HEK293 (cell line): ENCODE results near the gene GALNT11.

Source experiments
- CTCF ChIA-PET: fragments of 350-600 bp; formaldehyde crosslinking; extraction: SDS; loops from one replicate; lab custom pipeline; 2021; ENCODE audit warnings: antibody characterized with exemption; lab: Yijun Ruan, JAX
- POLR2A ChIA-PET: fragments of 300-600 bp; formaldehyde crosslinking; extraction: SDS; loops from one replicate; lab custom pipeline; 2020; ENCODE audit warnings: antibody characterized with exemption, inconsistent platforms; lab: Yijun Ruan, JAX
- H3K27ac ChIP-seq: fragments of 200-500 bp; sonication (Bioruptor generic); 2 replicates; pipeline ENCODE4 v1.5.1; 2014; ENCODE audit warnings: low read depth, low read length, control low read depth, inconsistent platforms; ENCODE audit errors: extremely low read depth
- H3K36me3 ChIP-seq, 2 experiments: fragments of 200-500 bp in 1 of 2; sonication (Bioruptor generic) in 1 of 2; 1 replicate in 1 of 2; 2 replicates in 1 of 2; pipeline ENCODE4 v1.5.1; 2014 to 2017; ENCODE audit warnings: inconsistent platforms in 2 of 2, low read length in 2 of 2; ENCODE audit not compliant: control insufficient read depth in 2 of 2, insufficient read depth in 1 of 2
- H3K4me1 ChIP-seq: fragments of 200-500 bp; sonication (Bioruptor generic); 2 replicates; pipeline ENCODE4 v1.5.1; 2014; ENCODE audit warnings: mild to moderate bottlenecking, low read length, inconsistent platforms; ENCODE audit not compliant: control insufficient read depth, insufficient read depth
- H3K4me3 ChIP-seq: 2 replicates; pipeline ENCODE4 v1.5.1; 2011; ENCODE audit warnings: low read depth, mild to moderate bottlenecking, control low read depth, low read length, moderate library complexity
- H3K9me3 ChIP-seq: fragments of 200-500 bp; sonication (Bioruptor generic); 2 replicates; pipeline ENCODE4 v1.5.1; 2014; ENCODE audit warnings: low read depth, low read length, inconsistent platforms; ENCODE audit not compliant: control insufficient read depth, insufficient read depth
- GFI1B ChIP-seq: fragments of 450-650 bp; formaldehyde crosslinking; IDR thresholded peaks from 2 replicates; pipeline ENCODE4 v1.5.1; 2016; ENCODE audit warnings: missing biosample characterization, missing genetic modification characterization
- GLIS2 ChIP-seq: fragments of 450-650 bp; formaldehyde crosslinking; IDR thresholded peaks from 2 replicates; pipeline ENCODE4 v1.5.1; 2016; ENCODE audit warnings: missing biosample characterization, missing genetic modification characterization
- KLF7 ChIP-seq: fragments of 450-650 bp; formaldehyde crosslinking; IDR thresholded peaks from 2 replicates; pipeline ENCODE4 v1.5.1; 2016; ENCODE audit warnings: missing biosample characterization, missing genetic modification characterization, borderline replicate concordance
- KLF8 ChIP-seq: fragments of 450-650 bp; formaldehyde crosslinking; IDR thresholded peaks from 2 replicates; pipeline ENCODE4 v1.5.1; 2016; ENCODE audit warnings: missing biosample characterization, missing genetic modification characterization
- ZFP3 ChIP-seq: fragments of 450-650 bp; formaldehyde crosslinking; IDR thresholded peaks from 2 replicates; pipeline ENCODE4 v1.5.1; 2016; ENCODE audit warnings: low read depth, missing biosample characterization, missing genetic modification characterization
- ZNF114 ChIP-seq: fragments of 450-650 bp; formaldehyde crosslinking; IDR thresholded peaks from 2 replicates; pipeline ENCODE4 v1.5.0; 2017; ENCODE audit warnings: missing biosample characterization, missing genetic modification characterization
- ZNF157 ChIP-seq: fragments of 450-650 bp; formaldehyde crosslinking; IDR thresholded peaks from 2 replicates; pipeline ENCODE4 v1.5.1; 2016; ENCODE audit warnings: missing biosample characterization, missing genetic modification characterization
- ZNF350 ChIP-seq: fragments of 450-650 bp; formaldehyde crosslinking; IDR thresholded peaks from 2 replicates; pipeline ENCODE4 v1.5.0; 2017; ENCODE audit warnings: missing biosample characterization, mild to moderate bottlenecking, missing genetic modification characterization
- ZNF548 ChIP-seq: fragments of 450-650 bp; formaldehyde crosslinking; IDR thresholded peaks from 2 replicates; pipeline ENCODE4 v1.5.1; 2016; ENCODE audit warnings: missing biosample characterization, missing genetic modification characterization
- ZNF571 ChIP-seq: fragments of 450-650 bp; formaldehyde crosslinking; IDR thresholded peaks from 2 replicates; pipeline ENCODE4 v1.5.0; 2017; ENCODE audit warnings: missing biosample characterization, missing genetic modification characterization
- ZNF585B ChIP-seq: fragments of 450-650 bp; formaldehyde crosslinking; IDR thresholded peaks from 2 replicates; pipeline ENCODE4 v1.5.1; 2016; ENCODE audit warnings: missing biosample characterization, missing genetic modification characterization
- ZNF596 ChIP-seq: fragments of 450-650 bp; IDR thresholded peaks from 2 replicates; pipeline ENCODE4 v1.5.0; 2018; ENCODE audit warnings: missing biosample characterization, mild to moderate bottlenecking, missing genetic modification characterization, moderate library complexity
- ZNF658 ChIP-seq: fragments of 450-650 bp; formaldehyde crosslinking; IDR thresholded peaks from 2 replicates; pipeline ENCODE4; 2016; ENCODE audit warnings: missing biosample characterization, missing genetic modification characterization
- ZSCAN23 ChIP-seq: fragments of 450-650 bp; formaldehyde crosslinking; IDR thresholded peaks from 2 replicates; pipeline ENCODE4 v1.5.1; 2016; ENCODE audit warnings: missing biosample characterization, missing genetic modification characterization
- TF ChIP-seq, protein P1 (sequence below): fragments of 450-650 bp; formaldehyde crosslinking; IDR thresholded peaks from 2 replicates; pipeline ENCODE4 v1.5.1; 2017; ENCODE audit warnings: missing biosample characterization, missing genetic modification characterization
- TF ChIP-seq, protein P2 (sequence below): fragments of 450-650 bp; formaldehyde crosslinking; IDR thresholded peaks from 2 replicates; pipeline ENCODE4 v1.5.1; 2017; ENCODE audit warnings: missing biosample characterization, missing genetic modification characterization
- TF ChIP-seq, protein P3 (sequence below): fragments of 450-650 bp; formaldehyde crosslinking; IDR thresholded peaks from 2 replicates; pipeline ENCODE4 v1.5.1; 2017; ENCODE audit warnings: missing biosample characterization, mild to moderate bottlenecking, missing genetic modification characterization, moderate library complexity
- TF ChIP-seq, protein P4 (sequence below): fragments of 450-650 bp; formaldehyde crosslinking; IDR thresholded peaks from 2 replicates; pipeline ENCODE4 v1.5.1; 2016; ENCODE audit warnings: missing biosample characterization, missing genetic modification characterization
- TF ChIP-seq, protein P5 (sequence below): fragments of 450-650 bp; formaldehyde crosslinking; IDR thresholded peaks from 2 replicates; pipeline ENCODE4 v1.5.1; 2016; ENCODE audit warnings: missing biosample characterization, missing genetic modification characterization
- TF ChIP-seq, protein P6 (sequence below): fragments of 450-650 bp; formaldehyde crosslinking; IDR thresholded peaks from 2 replicates; pipeline ENCODE4 v1.5.1; 2016; ENCODE audit warnings: missing biosample characterization, missing genetic modification characterization, borderline replicate concordance
- TF ChIP-seq, protein P7 (sequence below): fragments of 450-650 bp; formaldehyde crosslinking; IDR thresholded peaks from 2 replicates; pipeline ENCODE4 v1.5.1; 2016; ENCODE audit warnings: missing biosample characterization, missing genetic modification characterization

GALNT11 gene

DNA sequence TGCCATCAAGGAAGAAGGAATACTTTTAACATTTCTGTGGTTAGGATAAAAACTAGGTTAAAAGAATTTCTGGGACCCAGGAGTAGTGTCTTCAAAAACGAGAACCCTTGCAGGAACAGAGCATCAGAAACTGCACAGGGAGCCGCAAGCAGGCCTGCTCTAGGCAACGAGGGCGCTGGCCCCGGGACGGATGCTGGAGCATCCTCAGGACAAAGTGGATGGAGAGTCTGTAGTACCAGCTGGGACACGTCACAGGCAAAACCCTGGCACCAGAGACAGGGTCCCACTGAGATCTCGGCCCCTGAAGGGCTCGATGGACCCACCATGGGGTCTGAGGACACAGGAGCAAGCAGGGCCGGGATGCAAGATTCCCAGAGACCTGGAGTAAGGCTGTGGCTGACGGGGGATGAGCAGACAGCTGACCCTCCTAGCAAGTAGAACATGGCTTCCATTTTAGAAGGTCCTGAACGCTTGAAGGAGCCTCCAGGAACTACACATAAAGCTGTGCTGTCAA lies 106.6 kb downstream of the GALNT11 start (continued):
- TF ChIP-seq ZSCAN23 (tag by site-specific recombination) (no peak), KLF8 (tag by site-specific recombination) (no peak), ZNF571 (tag by site-specific recombination) (no peak), ZNF596 (no peak)
- TF ChIP-seq, protein P1, sequence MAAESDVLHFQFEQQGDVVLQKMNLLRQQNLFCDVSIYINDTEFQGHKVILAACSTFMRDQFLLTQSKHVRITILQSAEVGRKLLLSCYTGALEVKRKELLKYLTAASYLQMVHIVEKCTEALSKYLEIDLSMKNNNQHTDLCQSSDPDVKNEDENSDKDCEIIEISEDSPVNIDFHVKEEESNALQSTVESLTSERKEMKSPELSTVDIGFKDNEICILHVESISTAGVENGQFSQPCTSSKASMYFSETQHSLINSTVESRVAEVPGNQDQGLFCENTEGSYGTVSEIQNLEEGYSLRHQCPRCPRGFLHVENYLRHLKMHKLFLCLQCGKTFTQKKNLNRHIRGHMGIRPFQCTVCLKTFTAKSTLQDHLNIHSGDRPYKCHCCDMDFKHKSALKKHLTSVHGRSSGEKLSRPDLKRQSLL (tag by site-specific recombination), result no peak

DNA sequence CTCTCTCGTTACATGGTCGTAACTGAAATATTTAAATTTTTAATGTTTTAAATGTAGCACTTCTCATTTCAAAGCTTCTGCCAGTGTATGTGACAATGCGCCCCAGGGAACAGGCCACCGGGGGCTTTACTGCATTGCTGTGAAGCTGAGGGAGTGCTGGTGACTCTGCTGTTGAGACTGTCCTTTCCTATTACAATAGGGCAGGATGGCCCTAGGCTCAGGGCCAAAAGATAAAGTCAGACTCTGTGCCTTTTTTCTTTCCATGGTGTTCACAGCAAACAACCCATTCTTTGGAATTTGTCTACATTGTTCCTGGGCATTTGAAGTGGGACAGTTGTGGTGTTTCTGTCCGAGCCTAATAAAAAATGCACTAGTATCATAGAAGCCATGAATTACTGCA lies 107.3 kb downstream of the GALNT11 start:
- peaks cover 3 to 75% of the 10 kb centered on the region in 2 experiments; a peak in 1 of 3 replicates for H3K36me3 ChIP-seq
- H3K9me3 ChIP-seq, result no peaks in the 10 kb centered on the region
- H3K4me3 ChIP-seq, result no peak overlapping the region
- no peaks in the 10 kb centered on the region for H3K4me1 ChIP-seq
- CTCF ChIA-PET, result no interaction called here
- POLR2A ChIA-PET, result interaction anchor here (0.6 kb wide), 1 partner anchor 57 kb away, joined by 3 read pairs; no protein-coding TSS in a partner anchor
- H3K27ac ChIP-seq, result no peak overlapping the region
- TF ChIP-seq GFI1B (tag by site-specific recombination) (no peak), GLIS2 (no peak), ZNF157 (tag by site-specific recombination) (no peak), KLF7 (no peak), ZFP3 (tag by site-specific recombination) (no peak), ZNF658 (tag by site-specific recombination) (no peak), ZNF350 (tag by site-specific recombination) (no peak), ZNF114 (no peak), ZNF548 (tag by site-specific recombination) (no peak), ZNF571 (tag by site-specific recombination) (no peak), ZNF585B (tag by site-specific recombination) (no peak)
- TF ChIP-seq, protein P2, sequence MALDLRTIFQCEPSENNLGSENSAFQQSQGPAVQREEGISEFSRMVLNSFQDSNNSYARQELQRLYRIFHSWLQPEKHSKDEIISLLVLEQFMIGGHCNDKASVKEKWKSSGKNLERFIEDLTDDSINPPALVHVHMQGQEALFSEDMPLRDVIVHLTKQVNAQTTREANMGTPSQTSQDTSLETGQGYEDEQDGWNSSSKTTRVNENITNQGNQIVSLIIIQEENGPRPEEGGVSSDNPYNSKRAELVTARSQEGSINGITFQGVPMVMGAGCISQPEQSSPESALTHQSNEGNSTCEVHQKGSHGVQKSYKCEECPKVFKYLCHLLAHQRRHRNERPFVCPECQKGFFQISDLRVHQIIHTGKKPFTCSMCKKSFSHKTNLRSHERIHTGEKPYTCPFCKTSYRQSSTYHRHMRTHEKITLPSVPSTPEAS (tag by site-specific recombination), result no peak
- TF ChIP-seq, protein P3, sequence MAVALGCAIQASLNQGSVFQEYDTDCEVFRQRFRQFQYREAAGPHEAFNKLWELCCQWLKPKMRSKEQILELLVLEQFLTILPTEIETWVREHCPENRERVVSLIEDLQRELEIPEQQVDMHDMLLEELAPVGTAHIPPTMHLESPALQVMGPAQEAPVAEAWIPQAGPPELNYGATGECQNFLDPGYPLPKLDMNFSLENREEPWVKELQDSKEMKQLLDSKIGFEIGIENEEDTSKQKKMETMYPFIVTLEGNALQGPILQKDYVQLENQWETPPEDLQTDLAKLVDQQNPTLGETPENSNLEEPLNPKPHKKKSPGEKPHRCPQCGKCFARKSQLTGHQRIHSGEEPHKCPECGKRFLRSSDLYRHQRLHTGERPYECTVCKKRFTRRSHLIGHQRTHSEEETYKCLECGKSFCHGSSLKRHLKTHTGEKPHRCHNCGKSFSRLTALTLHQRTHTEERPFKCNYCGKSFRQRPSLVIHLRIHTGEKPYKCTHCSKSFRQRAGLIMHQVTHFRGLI, result no peak
- TF ChIP-seq, protein P4, sequence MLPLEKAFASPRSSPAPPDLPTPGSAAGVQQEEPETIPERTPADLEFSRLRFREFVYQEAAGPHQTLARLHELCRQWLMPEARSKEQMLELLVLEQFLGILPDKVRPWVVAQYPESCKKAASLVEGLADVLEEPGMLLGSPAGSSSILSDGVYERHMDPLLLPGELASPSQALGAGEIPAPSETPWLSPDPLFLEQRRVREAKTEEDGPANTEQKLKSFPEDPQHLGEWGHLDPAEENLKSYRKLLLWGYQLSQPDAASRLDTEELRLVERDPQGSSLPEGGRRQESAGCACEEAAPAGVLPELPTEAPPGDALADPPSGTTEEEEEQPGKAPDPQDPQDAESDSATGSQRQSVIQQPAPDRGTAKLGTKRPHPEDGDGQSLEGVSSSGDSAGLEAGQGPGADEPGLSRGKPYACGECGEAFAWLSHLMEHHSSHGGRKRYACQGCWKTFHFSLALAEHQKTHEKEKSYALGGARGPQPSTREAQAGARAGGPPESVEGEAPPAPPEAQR, result no peak
- TF ChIP-seq, protein P5, sequence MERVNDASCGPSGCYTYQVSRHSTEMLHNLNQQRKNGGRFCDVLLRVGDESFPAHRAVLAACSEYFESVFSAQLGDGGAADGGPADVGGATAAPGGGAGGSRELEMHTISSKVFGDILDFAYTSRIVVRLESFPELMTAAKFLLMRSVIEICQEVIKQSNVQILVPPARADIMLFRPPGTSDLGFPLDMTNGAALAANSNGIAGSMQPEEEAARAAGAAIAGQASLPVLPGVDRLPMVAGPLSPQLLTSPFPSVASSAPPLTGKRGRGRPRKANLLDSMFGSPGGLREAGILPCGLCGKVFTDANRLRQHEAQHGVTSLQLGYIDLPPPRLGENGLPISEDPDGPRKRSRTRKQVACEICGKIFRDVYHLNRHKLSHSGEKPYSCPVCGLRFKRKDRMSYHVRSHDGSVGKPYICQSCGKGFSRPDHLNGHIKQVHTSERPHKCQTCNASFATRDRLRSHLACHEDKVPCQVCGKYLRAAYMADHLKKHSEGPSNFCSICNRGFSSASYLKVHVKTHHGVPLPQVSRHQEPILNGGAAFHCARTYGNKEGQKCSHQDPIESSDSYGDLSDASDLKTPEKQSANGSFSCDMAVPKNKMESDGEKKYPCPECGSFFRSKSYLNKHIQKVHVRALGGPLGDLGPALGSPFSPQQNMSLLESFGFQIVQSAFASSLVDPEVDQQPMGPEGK (tag by site-specific recombination), result no peak
- TF ChIP-seq, protein P6, sequence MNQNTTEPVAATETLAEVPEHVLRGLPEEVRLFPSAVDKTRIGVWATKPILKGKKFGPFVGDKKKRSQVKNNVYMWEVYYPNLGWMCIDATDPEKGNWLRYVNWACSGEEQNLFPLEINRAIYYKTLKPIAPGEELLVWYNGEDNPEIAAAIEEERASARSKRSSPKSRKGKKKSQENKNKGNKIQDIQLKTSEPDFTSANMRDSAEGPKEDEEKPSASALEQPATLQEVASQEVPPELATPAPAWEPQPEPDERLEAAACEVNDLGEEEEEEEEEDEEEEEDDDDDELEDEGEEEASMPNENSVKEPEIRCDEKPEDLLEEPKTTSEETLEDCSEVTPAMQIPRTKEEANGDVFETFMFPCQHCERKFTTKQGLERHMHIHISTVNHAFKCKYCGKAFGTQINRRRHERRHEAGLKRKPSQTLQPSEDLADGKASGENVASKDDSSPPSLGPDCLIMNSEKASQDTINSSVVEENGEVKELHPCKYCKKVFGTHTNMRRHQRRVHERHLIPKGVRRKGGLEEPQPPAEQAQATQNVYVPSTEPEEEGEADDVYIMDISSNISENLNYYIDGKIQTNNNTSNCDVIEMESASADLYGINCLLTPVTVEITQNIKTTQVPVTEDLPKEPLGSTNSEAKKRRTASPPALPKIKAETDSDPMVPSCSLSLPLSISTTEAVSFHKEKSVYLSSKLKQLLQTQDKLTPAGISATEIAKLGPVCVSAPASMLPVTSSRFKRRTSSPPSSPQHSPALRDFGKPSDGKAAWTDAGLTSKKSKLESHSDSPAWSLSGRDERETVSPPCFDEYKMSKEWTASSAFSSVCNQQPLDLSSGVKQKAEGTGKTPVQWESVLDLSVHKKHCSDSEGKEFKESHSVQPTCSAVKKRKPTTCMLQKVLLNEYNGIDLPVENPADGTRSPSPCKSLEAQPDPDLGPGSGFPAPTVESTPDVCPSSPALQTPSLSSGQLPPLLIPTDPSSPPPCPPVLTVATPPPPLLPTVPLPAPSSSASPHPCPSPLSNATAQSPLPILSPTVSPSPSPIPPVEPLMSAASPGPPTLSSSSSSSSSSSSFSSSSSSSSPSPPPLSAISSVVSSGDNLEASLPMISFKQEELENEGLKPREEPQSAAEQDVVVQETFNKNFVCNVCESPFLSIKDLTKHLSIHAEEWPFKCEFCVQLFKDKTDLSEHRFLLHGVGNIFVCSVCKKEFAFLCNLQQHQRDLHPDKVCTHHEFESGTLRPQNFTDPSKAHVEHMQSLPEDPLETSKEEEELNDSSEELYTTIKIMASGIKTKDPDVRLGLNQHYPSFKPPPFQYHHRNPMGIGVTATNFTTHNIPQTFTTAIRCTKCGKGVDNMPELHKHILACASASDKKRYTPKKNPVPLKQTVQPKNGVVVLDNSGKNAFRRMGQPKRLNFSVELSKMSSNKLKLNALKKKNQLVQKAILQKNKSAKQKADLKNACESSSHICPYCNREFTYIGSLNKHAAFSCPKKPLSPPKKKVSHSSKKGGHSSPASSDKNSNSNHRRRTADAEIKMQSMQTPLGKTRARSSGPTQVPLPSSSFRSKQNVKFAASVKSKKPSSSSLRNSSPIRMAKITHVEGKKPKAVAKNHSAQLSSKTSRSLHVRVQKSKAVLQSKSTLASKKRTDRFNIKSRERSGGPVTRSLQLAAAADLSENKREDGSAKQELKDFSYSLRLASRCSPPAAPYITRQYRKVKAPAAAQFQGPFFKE (tag by site-specific recombination), result no peak
- TF ChIP-seq, protein P7, sequence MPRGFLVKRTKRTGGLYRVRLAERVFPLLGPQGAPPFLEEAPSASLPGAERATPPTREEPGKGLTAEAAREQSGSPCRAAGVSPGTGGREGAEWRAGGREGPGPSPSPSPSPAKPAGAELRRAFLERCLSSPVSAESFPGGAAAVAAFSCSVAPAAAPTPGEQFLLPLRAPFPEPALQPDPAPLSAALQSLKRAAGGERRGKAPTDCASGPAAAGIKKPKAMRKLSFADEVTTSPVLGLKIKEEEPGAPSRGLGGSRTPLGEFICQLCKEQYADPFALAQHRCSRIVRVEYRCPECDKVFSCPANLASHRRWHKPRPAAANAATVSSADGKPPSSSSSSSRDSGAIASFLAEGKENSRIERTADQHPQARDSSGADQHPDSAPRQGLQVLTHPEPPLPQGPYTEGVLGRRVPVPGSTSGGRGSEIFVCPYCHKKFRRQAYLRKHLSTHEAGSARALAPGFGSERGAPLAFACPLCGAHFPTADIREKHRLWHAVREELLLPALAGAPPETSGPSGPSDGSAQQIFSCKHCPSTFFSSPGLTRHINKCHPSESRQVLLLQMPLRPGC (tag by site-specific recombination), result no peak
